Sigmoid colon (tissue), 7 donors: Measurements from ENCODE around the gene ITPR2. TPM values are rescaled to one million over a fixed set of nuclear protein-coding genes. Genes with fewer than 3 reads are reported as not detected.
A peak's percentile ranks its signal among the peaks of the same experiment; 100 is the strongest.

Experiments
- DNase-seq: peaks from one replicate; pipeline ENCODE4 v3.0.0-alpha.2; 2019
- H3K27ac ChIP-seq, 4 donors: fragments of 200-600 bp; sonication (generic); one replicate each; pipeline ENCODE4 v1.5.1; 2016 to 2019; ENCODE audit warnings: mild to moderate bottlenecking in 1 of 4
- H3K27me3 ChIP-seq, 3 donors: fragments of 200-600 bp; sonication (generic); one replicate each; pipeline ENCODE4 v1.5.1; 2019; ENCODE audit warnings: mild to moderate bottlenecking in 1 of 3
- H3K36me3 ChIP-seq, 4 donors: fragments of 200-600 bp; sonication (generic); one replicate each; pipeline ENCODE4 v1.5.1; 2016 to 2019
- H3K4me1 ChIP-seq, 4 donors: fragments of 200-600 bp; sonication (generic); one replicate each; pipeline ENCODE4 v1.5.1; 2017 to 2019
- H3K4me3 ChIP-seq, 4 donors: fragments of 200-600 bp; sonication (generic); one replicate each; pipeline ENCODE4 v1.5.1; 2017 to 2019; ENCODE audit warnings: mild to moderate bottlenecking in 2 of 4, moderate library complexity in 1 of 4
- H3K9me3 ChIP-seq, 4 donors: fragments of 200-600 bp in 3 of 4; sonication (generic) in 3 of 4; one replicate each; pipeline versions ENCODE4 v1.5.1 to v1.6.1; 2013 to 2019
- EP300 ChIP-seq, 4 donors: sonication (generic); formaldehyde crosslinking; IDR thresholded peaks; one replicate each; pipeline ENCODE4 v1.6.1; 2017; ENCODE audit warnings: antibody characterized with exemption in 4 of 4
- POLR2A ChIP-seq, 2 donors: fragments of 450-650 bp; IDR thresholded peaks; one replicate each; pipeline ENCODE4 v1.6.1; 2016; ENCODE audit warnings: antibody characterized with exemption in 2 of 2, mild to moderate bottlenecking in 2 of 2, moderate library complexity in 2 of 2
- POLR2AphosphoS5 ChIP-seq, 4 donors: sonication (generic); formaldehyde crosslinking; IDR thresholded peaks; one replicate each; pipeline ENCODE4 v1.6.1; 2017; ENCODE audit warnings: antibody characterized with exemption in 4 of 4
- WGBS, 2 donors: extraction: QIAGEN DNeasy Blood & Tissue Kit; methylation state at CpG; one replicate each; pipeline ENCODE4 v1.1.7; 2013; 5-methylcytosine and 5-hydroxymethylcytosine counted together
- intact Hi-C: fragments of 100-400 bp; cut with DNase I; formaldehyde crosslinking; loops from one replicate; pipeline ENCODE4 v1.15.1; 2023
- polyA plus RNA-seq, 3 donors: library from polyadenylated mRNA; stranded (reverse); fragments of 200-250 nt; gene quantifications; one replicate each; pipeline ENCODE4 v1.2.3, GENCODE V29; 2013
- total RNA-seq, 4 donors: library from RNA; depleted of rRNA; stranded (reverse); fragments of >200 nt; gene quantifications; one replicate each; pipeline ENCODE4 v1.1.0, GENCODE V29; 2016
- TF ChIP-seq, protein P1 (sequence below), 4 experiments: fragments of 450-650 bp in 3 of 4; fragments of 200-600 bp in 1 of 4; IDR thresholded peaks; one replicate each; pipeline ENCODE4 v1.5.1; 2016 to 2019; ENCODE audit warnings: antibody characterized with exemption in 4 of 4, mild to moderate bottlenecking in 3 of 4, moderate library complexity in 2 of 4
- donor health status: healthy with polysubstance abuse.
- donor health status: Bipolar disorder and iron deficiency.
- donor health status: healthy.

ITPR2 gene
- total and polyA plus RNA-seq, 7 donors, result 1.4 to 78.1 (median 58.9) TPM

DNA sequence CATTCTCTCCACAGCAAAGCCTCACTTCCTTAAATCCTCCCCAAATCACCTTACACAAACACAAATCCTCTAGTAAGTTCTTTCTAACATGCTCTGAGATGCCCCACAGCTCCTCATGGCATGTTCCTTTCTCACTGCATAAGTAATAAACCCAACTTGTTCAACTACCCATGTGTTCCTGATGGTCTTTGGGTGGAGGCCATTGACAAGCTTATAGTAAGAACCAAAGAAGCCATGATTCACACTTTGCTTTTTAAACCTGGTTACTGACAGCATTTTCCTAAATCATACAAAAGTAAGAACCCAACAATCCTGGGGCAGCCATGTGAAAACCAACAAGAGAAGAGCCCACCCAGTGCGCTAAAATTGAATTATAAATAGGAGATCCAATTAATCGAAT, 138.6 kb downstream of the ITPR2 start:
- no peak for TF ChIP-seq POLR2AphosphoS5 (IDR thresholded peaks at IDR 0.05)
- TF ChIP-seq, protein P1, sequence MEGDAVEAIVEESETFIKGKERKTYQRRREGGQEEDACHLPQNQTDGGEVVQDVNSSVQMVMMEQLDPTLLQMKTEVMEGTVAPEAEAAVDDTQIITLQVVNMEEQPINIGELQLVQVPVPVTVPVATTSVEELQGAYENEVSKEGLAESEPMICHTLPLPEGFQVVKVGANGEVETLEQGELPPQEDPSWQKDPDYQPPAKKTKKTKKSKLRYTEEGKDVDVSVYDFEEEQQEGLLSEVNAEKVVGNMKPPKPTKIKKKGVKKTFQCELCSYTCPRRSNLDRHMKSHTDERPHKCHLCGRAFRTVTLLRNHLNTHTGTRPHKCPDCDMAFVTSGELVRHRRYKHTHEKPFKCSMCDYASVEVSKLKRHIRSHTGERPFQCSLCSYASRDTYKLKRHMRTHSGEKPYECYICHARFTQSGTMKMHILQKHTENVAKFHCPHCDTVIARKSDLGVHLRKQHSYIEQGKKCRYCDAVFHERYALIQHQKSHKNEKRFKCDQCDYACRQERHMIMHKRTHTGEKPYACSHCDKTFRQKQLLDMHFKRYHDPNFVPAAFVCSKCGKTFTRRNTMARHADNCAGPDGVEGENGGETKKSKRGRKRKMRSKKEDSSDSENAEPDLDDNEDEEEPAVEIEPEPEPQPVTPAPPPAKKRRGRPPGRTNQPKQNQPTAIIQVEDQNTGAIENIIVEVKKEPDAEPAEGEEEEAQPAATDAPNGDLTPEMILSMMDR (IDR thresholded peaks at IDR 0.05), result no peak
- no peak for TF ChIP-seq EP300 (IDR thresholded peaks at IDR 0.05)
- TF ChIP-seq POLR2A (IDR thresholded peaks at IDR 0.05), result no peak
- H3K9me3 ChIP-seq, result no peaks in the 10 kb centered on the region
- no peaks in the 10 kb centered on the region for H3K27me3 ChIP-seq
- H3K4me1 ChIP-seq, result peaks cover 0 to 14% (median 2%) of the 10 kb centered on the region in 4 donors
- H3K4me3 ChIP-seq, result no peak overlapping the region
- H3K36me3 ChIP-seq, result peaks cover 0 to 22% (median 1%) of the 10 kb centered on the region in 4 donors
- no peak overlapping the region for H3K27ac ChIP-seq
- no peak for DNase-seq
- intact Hi-C loops, result no loop called here
- 96 to 98% methylated on average over 2 of the region's 2 CpGs for WGBS, 2 donors

DNA sequence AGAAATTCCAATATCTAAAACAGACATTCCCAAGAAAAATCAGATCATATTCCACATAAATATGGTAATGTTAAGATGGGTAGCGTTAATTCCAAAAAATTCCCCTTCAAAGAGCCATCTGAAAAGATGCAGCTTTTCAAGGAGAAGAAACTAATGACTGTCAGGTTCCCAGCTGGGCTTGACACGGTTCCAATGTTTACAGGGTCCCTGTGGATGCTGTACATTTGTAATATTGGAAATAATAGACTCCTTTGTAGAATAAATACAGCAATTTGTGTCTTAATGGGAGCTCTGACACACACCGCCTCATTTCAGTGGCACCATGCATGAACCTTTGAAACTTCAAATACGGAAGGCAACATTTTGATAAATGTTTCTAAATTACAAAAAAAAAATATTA, 140.6 kb downstream of the ITPR2 start:
- peaks cover 0 to 13% (median 1%) of the 10 kb centered on the region in 4 donors for H3K36me3 ChIP-seq
- H3K4me3 ChIP-seq, result no peak overlapping the region
- peaks cover 0 to 14% (median 2%) of the 10 kb centered on the region in 4 donors for H3K4me1 ChIP-seq
- H3K9me3 ChIP-seq, result no peaks in the 10 kb centered on the region
- H3K27ac ChIP-seq, result no peak overlapping the region
- no peaks in the 10 kb centered on the region for H3K27me3 ChIP-seq
- 92 to 93% methylated on average over 4 of the region's 4 CpGs for WGBS, 2 donors
- no peak for TF ChIP-seq POLR2A (IDR thresholded peaks at IDR 0.05)
- TF ChIP-seq EP300 (IDR thresholded peaks at IDR 0.05), result no peak
- TF ChIP-seq POLR2AphosphoS5 (IDR thresholded peaks at IDR 0.05), result no peak
- TF ChIP-seq, protein P1 (IDR thresholded peaks at IDR 0.05), result no peak
- DNase-seq, result no peak
- intact Hi-C loops, result no loop called here

DNA sequence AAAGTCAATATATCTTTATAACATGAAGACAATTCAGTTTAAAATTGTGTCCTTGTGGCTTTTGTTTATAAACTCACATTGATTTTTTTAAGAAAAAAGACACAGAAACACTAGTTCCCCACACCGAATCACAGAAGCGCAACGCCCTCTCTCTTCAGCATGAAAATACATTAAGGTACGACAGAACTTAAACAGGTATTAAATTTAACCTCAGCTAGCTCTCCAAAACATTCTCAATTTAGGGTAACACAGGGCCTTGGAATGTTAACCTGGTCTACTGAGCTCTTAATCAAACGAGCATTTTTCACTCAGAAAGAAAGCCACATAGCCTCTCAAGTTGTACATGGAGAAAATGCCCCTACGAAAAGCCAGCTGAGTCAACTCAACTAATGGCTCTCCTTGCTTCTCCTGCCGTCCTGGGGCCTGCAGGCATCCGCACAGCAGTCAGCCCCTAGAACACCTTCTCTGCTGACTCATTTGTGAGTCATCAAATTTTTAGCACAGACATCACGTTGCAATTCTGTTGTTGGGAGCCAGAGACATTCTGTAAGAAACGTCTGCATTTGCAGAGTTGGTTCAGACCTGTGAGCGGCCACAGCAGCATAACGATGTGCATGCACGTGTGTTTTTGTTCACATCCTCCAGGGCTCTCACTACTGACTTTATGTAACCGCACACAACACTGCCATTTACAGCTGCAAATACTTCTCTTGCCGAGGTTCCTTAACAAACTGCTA, 141.6 kb downstream of the ITPR2 start:
- 84 to 86% methylated on average over 15 of the region's 15 CpGs for WGBS, 2 donors

DNA sequence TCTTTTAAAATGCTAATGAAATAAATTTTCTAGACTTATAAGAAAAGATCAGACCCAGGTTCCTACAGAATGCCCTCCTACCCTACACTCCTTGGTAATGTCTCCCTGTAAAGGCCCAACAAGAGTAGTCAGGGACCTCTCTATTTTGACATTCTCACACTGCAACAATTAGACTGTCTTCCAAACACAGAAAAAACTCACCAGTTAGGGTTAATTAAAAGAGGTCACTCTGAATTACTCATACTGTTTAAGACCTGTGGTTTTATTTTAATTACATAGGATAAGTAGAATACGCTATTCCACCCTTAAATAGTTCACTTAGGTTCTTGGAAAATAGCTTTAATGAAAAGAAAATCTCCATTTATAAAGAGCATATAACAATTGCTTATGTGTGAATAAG, 142.4 kb downstream of the ITPR2 start:
- DNase-seq, result no peak
- peaks cover 0 to 18% (median 2%) of the 10 kb centered on the region in 4 donors for H3K36me3 ChIP-seq
- intact Hi-C loops, result no loop called here
- no peaks in the 10 kb centered on the region for H3K27me3 ChIP-seq
- no peak overlapping the region for H3K4me3 ChIP-seq
- TF ChIP-seq POLR2AphosphoS5 (IDR thresholded peaks at IDR 0.05) (no peak), EP300 (IDR thresholded peaks at IDR 0.05) (no peak), POLR2A (IDR thresholded peaks at IDR 0.05) (no peak)
- TF ChIP-seq, protein P1 (IDR thresholded peaks at IDR 0.05), result no peak
- H3K27ac ChIP-seq, result no peak overlapping the region
- H3K4me1 ChIP-seq, result peaks cover 0 to 14% (median 2%) of the 10 kb centered on the region in 4 donors
- no peaks in the 10 kb centered on the region for H3K9me3 ChIP-seq
- 79 to 93% methylated on average over 1 of the region's 1 CpG for WGBS, 2 donors

More for the DNA sequence above, 141.6 kb downstream of the ITPR2 start:
- Histone ChIP-seq H3K27me3 (no peaks in the 10 kb centered on the region), H3K4me3 (no peak overlapping the region), H3K9me3 (no peaks in the 10 kb centered on the region), H3K36me3 (peaks cover 0 to 13% (median 1%) of the 10 kb centered on the region in 4 donors), H3K27ac (peak overlapping the region in 2 of 4 donors; percentile 26 to 38), H3K4me1 (peaks cover 0 to 14% (median 2%) of the 10 kb centered on the region in 4 donors)
- TF ChIP-seq POLR2A (IDR thresholded peaks at IDR 0.05) (no peak), POLR2AphosphoS5 (IDR thresholded peaks at IDR 0.05) (peak in 2 of 4 donors; percentile 8 to 12)
- DNase-seq, result no peak
- intact Hi-C loops, result no loop called here

DNA sequence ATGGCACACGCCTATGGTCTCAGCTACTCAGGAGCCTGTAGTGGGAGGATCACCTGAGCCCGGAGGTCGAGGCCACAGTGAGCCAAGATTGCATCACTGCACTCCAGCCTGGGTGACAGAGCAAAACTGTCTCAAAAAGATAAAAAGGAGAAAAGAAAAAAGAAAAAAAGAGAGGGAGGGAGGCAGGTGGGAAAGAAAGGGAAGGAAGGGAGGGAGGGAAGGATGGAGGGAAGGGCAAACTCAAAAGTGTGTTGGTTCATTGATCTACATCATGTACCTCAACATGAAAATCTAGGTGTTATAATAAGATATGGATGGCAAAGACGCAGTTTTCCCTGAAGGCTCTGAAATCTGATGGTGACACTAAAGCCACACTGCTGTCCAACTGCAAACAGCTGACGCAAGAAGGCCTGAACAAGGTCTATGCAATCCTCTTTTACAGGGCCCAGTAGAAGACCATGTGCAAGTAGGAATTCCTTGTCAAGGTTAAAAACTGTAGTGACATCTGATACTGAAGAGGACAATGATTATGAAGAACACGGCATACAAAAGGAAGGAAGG, 143.6 kb downstream of the ITPR2 start:
- H3K9me3 ChIP-seq, result no peaks in the 10 kb centered on the region
- H3K36me3 ChIP-seq, result peaks cover 0 to 29% (median 7%) of the 10 kb centered on the region in 4 donors
- intact Hi-C loops, result no loop called here
- no peak overlapping the region for H3K4me3 ChIP-seq
- no peak for TF ChIP-seq POLR2A (IDR thresholded peaks at IDR 0.05)
- TF ChIP-seq, protein P1 (IDR thresholded peaks at IDR 0.05), result no peak
- no peak for TF ChIP-seq EP300 (IDR thresholded peaks at IDR 0.05)
- no peak for TF ChIP-seq POLR2AphosphoS5 (IDR thresholded peaks at IDR 0.05)
- H3K27me3 ChIP-seq, result no peaks in the 10 kb centered on the region
- no peak for DNase-seq
- no peak overlapping the region for H3K27ac ChIP-seq
- 95 to 97% methylated on average over 6 of the region's 6 CpGs for WGBS, 2 donors
- H3K4me1 ChIP-seq, result peaks cover 0 to 14% (median 2%) of the 10 kb centered on the region in 4 donors
